HTR-8/SVneo (cell line): ENCODE data around the gene TBCEL.
"Not testable (repeated sequence)": the region's sequence is repeated elsewhere in the genome, so short reads cannot be mapped to it uniquely, and the experiment has no call there.

ENCODE experiments used
- DNase-seq: peaks from one replicate; pipeline ENCODE4 v3.0.0; 2011; ENCODE audit warnings: low spot score, mixed read lengths; ENCODE audit not compliant: insufficient read length
- FAIRE-seq: peaks from 2 replicates; lab custom pipeline; 2011; peaks lifted over from hg19 to GRCh38; lab: Jason Lieb, UNC

The TBCEL gene

DNA sequence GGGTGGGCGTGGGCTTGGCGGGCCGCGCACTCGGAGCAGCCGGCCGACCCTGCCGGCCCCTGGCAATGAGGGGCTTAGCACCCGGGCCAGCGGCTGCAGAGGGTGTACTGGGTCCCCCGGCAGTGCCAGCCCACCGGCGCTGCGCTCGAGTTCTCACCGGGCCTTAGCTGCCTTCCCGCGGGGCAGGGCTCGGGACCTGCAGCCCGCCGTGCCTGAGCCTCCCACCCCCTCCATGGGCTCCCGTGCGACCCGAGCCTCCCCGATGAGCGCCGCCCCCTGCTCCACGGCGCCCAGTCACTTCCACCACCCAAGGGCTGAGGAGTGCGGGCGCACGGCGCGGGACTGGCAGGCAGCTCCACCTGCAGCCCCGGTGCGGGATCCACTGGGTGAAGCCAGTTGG, 2.2 kb upstream of the TBCEL start:
- FAIRE-seq, DNase-seq: not testable (repeated sequence)

DNA sequence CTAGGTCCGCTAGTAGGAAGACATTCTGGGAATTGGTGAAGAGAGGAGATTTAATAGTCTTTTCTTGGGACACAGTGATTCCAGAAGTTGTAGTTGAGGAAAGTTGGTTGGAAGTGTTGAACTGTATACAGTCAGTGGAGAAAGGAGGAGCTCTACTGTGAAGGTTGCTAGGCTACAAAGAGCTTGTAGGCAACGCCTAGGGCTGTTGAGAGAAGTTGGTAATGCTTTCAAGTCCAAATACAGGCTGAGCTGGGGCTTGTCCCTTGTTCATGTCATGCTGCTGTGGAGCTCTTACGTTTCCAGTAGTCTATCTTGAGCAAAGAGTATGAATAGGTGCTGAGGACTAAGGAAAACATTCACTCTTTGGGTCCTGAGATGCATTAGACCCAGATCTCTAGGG, 1.1 kb downstream of the TBCEL start:
- FAIRE-seq: no peak
- DNase-seq: no peak

DNA sequence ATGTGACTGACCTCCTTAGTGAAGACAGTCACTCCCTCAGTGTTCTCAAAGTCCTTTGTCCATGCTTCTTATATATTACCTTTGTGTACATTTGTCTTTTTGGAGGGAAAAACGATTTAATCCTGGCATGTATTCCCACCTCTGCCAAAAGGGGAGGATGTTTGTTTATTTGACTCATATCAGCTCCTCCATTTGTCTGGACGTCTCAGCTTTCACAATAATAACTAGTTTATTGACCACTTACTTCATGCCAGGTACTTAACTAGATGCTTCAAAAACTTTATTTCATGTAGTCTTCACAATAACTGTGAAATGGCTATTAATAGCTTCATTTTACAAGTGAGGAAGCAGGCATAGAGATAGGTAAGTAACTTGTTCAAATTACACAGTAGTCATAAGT, 5.3 kb downstream of the TBCEL start:
- no peak for FAIRE-seq
- no peak for DNase-seq

DNA sequence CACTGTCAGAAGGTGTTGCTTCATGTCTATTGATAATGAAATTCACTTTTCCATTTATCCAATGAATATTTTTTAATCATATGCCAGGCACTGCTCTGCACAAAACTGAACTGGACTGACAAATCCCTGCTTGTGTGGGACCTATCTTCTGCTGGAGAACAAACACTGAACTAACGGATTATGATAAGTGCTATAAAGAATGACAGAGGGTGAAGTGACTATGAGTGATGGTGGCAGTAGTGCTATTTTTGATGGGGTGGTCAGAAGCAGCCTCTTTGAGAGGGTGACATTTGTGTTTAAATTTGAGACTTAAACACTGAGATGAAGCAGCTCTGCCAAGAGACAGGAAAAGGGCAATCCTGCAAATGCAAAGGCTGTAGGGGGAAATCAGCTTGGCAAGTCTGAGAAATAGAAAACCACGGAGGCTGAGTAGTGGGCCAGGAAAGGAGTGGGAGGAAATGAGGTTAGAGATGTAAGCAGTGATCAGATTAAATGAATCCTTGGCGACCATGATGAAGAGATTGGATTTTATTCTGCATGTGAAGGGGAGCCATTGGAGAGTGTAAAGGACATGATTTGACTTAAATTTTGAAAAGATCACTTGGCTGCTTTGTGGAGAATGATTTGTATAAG, 6.0 kb downstream of the TBCEL start:
- no peak for FAIRE-seq

DNA sequence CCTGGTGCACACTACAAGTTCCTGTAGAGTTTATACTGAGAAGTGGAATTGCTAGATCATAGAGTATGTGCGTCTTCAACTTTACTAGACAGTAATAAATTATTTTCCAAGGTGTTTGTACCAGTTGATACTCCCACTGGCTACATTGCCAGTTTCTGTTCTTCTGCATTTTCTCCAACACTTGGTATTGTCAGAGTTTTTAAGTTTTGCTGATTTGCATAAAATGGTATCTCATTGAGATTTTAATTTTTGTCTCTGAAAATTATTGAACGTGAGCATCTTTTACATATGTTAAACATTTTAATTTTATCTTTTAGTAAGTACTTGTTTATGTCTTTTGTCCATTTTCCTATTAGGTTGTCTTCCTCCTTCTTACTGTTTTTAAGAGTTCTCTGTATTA, 7.3 kb downstream of the TBCEL start:
- FAIRE-seq (no peak), DNase-seq (no peak)

More for the DNA sequence above, 6.0 kb downstream of the TBCEL start:
- no peak for DNase-seq

DNA sequence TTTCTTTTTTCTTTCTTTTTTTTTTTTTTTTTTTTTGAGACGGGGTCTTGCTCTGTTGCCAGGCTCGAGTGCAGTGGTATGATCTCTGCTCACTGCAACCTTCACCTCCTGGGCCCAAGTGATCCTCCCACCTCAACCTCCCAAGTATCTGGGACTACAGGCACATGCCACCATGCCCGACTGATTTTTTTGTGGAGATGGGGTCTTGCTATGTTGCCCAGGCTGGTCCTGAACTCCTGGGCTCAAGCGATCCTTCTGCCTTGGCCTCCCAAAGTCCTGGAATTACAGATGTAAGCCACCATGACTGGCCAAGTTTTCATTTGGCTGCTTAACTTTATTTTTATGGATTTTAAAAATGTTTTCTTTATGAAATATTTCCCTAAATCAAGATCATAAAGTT, 7.7 kb downstream of the TBCEL start:
- FAIRE-seq, DNase-seq: not testable (repeated sequence)

DNA sequence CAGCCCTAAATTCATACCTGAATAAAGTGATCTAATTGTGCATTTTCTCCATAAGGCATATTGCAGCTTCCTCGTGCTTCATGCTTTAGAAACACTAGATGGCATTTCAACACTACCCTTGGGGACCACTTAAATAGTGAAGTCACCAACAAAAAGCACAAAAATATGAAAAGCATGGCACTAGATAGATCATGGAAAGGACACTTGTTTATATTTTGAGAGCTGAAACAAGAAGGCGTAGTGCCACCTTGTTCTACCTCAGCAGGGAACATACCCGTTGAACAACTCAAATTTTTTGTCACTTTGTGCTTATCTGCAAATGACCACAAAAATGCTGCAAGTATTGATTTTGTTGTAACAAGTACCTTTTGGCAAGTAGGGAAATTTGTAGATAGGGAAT, 8.6 kb downstream of the TBCEL start:
- DNase-seq: no peak
- FAIRE-seq: no peak

DNA sequence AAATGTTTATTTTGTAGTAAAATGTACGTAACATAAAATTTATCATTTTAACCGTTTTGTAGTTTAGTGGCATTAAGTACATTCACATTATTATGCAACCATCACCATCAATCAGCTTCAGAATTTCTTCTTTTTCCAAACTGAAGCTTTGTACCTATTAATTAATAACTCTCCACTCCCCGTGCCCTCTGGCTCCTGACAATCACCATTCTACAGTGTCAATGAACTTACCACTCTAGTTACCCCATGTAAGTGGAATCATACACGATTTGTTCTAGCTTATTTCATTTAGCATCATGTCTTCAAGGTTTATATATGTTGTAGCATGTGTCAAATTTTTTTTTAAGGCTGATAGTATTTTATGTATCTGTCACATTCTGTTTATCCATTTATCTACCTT, 9.7 kb downstream of the TBCEL start:
- FAIRE-seq (no peak), DNase-seq (no peak)

DNA sequence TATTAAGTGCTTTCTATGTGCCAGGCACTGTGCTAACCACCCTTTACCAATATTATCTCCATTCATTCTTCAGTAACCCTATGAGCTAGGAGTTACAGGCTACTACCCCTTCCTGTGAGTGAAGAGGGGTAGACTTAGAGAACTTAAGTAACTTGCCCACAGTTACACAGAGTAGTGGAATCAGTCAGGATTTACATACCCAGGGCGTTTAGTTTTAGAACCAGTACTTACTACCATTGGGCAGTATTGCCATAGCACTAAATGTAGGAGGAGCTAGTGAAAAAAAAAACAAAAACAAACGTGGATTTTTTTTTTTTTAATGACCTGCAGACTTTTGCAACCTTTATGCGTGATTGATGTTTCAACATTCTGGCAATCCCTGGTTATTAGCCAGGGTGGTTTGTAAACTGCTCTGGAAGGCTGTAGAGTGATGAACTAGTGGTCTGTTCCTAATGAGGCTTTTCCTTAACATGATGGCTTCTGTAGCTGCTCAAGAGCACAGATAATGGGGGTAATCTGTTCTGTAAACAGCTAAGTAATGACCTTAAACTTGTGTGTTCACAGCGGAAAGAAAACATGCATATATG, 11.4 kb downstream of the TBCEL start:
- DNase-seq (no peak), FAIRE-seq (no peak)

DNA sequence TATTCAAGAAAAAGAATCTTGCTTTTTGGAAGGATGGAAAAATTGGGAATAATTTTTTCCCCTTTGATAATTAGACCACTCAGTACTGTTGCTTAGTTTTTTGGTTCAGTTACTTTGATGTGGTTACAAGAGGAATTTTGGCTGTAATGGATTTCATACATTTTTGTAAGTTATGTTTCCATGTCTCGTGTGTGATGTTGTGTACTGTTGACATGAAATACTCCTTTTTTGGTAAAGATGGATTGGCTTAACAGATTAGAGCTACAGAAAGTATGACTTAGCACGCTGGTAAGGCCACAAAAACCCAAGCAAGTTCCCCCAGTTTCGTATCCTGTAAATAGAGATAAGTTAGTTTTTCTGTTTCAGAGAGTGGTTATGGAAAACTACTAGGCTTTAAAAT, 11.9 kb downstream of the TBCEL start:
- DNase-seq (no peak), FAIRE-seq (no peak)

DNA sequence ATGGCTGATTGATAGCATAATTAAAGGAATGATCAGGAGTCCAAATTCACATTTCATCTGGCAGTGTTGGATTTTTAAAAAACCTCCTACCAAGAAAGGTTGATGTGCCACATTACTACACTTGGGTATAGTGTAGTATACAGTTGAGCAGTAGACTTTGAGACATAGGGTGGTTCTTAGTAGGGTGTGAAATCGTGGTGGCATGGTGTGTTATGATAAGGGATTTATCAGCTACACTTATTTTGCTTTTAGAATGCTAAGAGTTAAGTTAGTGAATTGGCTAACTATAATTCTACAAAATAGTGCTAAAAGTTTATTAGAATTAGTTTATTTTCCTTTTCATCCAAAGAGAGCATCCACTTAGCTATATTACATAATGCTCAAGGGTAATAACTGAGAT, 13.1 kb downstream of the TBCEL start:
- DNase-seq (no peak), FAIRE-seq (no peak)

DNA sequence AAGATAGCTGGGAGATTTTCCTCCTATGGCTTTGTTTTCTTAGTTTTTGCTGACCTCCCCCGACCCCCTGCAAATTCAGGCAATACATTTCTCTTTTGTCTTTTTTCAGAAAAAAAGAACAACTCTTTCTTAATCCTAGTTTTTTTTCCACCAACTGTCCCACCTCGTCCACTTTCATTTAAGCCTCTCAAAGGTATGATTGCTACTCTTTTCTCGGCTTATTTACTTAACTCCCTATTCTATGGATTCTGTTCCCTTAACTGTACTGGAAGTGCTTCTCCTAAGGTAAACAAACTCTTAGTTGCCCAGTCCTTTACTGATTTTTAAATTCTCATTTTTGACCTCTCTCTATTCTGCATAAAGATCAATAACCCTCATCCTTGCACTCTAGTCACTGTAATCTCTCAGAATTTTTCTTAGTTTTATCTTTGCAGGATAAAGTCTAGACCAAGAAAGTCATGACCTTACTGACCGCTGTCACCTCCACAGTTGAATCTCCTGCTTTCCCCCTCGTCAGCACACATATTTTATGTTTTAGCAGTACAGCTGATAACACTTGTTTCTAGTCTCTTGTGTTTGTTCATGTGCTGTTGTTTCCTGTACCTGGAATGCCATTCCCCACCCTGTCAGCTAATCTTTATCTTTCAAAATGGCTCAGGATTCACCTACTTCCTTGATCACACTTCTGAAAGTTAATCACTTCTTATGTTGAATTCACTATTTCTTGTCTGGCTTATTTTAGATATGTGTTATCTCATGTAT, 14.9 kb downstream of the TBCEL start:
- no peak for FAIRE-seq
- DNase-seq: no peak

DNA sequence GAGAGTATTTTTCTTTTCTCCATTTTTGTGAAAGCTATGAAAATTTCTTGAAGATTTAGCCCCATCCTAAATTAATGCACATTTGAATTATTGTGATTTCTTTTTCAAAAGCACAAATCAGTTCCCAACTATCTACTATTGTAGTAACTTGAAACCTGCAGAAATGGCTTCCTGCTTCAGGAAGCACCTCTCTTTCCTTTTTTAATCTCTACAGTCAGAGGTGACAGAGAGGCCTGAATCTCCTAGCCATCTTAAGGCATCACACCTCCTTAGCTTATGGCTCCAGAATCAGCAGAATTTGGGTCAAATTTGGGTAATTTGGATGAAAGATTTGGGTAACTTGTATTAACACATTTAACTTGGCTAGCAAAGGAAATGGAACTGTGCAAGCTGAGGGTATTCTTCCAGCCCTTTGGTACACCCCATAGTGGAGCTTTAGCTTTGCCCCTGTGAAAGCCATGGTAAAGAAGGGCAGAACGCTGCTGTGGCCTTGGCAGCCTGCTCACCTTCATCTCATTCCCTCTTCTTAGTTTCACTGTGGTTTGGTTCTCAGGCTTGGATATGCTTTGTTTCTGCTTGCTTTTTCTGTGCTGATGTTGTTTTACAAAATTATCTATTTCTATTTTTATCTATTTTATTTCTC, 16.2 kb downstream of the TBCEL start:
- DNase-seq (no peak), FAIRE-seq (no peak)

DNA sequence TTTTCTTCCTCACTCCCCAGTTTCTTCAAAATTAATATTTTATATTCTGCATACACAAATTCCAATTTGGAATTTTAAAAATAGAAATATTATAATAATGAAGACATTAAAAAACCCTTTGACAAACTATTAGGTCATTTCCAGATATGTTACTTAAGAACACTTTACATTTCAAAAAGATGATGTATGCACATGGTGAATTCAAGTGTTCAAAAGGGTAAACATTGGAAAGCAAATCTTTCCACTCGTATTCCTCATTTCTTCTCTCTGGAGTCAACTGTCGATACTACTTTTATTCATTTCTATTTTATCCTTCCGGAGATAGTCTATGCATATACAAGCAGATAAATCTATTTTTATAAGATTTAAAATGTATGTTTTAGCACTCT, 16.7 kb downstream of the TBCEL start:
- no peak for DNase-seq
- no peak for FAIRE-seq

DNA sequence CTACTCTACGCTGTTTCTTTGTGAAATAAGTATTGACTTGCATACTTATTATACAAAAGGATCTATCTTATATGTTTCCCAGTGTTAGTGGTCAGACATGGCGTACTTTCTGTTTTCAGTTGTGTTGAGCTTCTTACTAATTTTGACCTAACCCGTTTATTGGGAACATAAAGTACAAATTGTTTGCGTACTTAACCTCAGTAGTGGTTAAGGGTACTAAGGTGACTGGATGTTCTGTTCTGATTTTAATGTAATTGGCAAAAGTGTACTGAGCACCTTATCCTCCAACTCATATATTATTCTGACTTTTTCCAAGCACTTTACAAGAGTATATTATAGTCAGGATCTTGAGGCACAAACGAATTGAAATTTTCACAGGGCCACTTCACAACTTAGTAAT, 17.2 kb downstream of the TBCEL start:
- no peak for DNase-seq
- FAIRE-seq: no peak

DNA sequence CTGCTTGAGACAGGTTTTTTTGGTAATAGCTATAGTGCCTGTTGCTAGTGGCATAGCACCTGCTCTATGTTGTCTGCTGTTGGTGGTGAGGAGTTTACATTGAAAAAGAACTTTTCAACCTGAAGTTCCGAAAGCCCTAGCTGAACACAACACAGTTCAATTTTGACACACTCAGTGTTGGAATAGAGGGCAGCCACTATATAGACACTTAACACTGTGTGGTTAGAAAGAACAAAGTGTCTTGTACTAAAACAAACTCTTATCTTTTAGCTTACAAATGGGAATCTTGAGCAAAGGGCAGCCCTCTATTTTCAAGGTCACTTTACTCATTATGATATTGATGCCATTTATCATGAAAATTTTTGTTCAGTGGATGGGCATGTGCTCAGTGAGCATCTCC, 18.4 kb downstream of the TBCEL start:
- DNase-seq (no peak), FAIRE-seq (no peak)

DNA sequence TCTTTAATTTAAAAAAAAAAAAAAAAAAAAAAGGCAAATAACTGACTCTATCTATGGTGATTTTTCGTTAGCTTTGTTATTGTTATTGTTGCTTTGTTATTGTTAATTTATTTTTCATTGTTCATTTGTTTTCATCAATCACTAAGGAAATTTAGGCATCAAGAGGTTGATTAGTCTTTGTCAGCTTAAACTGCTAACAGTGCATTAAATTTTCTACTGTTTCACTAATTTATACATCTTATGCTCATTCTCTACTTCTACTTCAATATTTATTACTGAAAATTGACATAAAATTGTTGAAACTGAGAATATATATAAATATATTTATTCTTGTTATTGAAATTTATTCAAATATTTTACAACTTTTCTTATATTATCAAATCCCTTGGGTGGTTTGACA, 24.0 kb downstream of the TBCEL start:
- FAIRE-seq (no peak), DNase-seq (no peak)

DNA sequence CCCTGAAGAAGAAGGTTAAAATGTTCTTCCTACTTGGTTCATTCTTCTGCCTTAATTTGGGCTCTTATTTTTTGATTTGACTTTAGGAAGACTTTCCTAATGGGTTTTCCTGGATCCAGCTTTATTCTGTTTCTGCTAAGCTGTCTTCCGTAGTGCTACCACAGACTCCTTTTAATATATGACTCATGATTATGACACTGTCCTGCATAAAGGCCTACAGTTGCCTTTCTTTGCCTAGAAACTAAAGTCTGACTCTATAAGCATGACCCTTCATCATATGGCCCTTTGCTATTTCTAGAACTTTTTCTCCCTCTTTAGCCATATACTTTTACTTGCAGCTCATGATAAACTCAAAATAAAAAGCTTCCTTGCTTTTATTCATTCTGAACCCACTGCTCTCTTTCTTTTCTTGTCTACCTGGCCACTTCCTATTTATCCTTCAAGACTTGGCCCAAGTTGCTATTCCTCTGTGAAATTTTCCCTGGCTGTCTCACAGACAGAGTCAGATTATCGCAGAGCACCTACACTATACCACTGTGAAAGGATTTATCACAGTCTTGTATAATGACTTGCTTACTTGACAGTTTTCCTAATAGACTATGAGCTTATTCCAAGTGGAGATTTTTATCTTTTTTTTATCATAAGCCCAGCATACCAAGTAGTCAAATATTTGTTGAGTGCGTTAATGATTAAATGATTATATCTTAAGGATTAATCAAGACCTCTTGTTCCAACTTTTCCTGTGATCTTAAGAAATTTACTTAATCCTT, 24.7 kb downstream of the TBCEL start:
- FAIRE-seq (no peak), DNase-seq (no peak)

DNA sequence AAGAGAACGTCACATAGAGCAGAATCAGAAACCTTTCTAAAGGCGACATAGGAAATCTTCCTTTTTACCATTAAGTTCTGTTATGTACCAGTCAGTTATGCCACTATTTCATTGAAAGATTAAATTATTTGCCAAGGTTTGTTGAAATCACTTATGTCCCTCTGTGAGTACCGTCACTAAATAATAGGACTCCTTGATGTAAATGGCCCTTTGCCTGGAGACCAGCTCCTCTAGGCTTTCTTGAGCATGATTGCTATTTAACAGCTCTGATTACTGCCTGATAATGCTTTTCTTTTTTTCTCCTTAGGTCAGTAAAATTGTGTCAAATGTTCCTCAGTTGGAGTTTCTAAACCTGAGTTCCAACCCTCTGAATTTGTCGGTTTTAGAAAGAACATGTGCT, 29.3 kb downstream of the TBCEL start:
- DNase-seq: no peak
- FAIRE-seq: no peak

DNA sequence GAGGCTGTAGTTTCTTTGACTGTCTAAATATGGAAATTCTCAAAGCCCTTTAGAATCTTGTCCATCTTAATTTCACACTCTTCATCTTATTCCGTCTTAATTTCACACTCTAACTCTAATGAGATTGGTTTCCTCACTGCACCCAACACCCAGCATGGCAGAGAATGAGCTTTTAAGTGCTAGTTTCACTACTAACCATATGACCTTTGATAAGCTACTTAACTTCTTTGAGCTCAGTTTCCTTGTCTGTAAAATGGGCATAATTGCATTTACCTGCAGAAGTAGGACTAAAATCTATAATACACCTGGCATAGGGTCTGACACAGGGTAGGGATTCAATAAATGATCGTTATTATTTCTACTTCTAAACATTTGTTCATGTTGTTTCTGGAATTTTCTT, 30.4 kb downstream of the TBCEL start:
- no peak for FAIRE-seq
- no peak for DNase-seq

DNA sequence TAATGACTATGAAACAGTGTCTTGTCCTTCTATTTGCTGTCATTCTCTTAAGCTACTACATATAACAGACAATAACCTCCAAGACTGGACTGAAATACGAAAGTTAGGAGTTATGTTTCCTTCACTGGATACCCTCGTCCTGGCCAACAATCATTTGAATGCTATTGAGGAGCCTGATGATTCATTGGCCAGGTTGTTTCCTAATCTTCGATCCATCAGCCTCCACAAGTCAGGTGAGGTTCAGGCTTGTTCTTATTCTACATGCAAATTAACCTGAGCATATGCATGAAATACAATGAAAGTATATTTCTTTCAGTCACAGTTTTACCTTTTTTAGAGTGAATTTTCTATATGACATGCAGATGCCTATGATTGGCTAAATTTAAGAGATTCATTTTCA, 31.2 kb downstream of the TBCEL start:
- FAIRE-seq (no peak), DNase-seq (no peak)
